Measurements from ENCODE around the gene NATD1.

The NATD1 gene

DNA sequence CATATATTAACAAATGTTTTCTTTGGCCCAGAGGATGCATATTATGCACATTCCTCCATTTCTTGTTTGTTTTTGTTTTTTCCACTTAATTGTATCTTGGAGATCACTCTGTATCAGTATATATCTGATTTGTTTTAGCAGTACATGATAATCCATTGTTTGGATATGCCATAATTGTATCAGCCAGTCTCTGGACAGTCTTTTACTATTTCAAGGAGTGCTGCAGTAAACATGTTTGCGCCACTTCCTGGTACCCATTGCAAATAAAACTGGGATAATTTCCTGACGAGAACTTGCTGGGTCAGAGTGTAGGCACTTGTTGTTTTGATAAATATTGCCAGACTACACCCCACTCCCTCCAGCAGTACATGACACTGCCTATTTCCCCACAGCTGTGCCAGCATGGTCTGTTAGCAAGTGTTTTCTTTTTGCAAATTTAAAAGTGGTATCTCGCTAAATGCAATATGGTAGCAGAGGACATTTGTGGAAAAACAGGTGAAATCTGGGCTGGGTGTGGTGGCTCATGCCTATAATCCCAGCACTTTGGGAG, 34.3 kb downstream of the NATD1 start:
- Histone ChIP-seq H4K20me1 (ENCODE audit: insufficient read depth) (no peaks in the 10 kb centered on the region), H3K4me3 (IDR thresholded peaks at IDR 0.05; ENCODE audit: insufficient read depth, low read depth, low read length) (no peak overlapping the region), H2AFZ (ENCODE audit: low read depth) (no peak overlapping the region), H3K79me2 (ENCODE audit: insufficient read depth, low read depth) (peaks cover 12% of the 10 kb centered on the region; the same call in 1 of the 2 replicates), H3K36me3 (ENCODE audit: insufficient read depth) (no peaks in the 10 kb centered on the region), H3K9ac (no peak overlapping the region), H3K4me1 (ENCODE audit: low read depth, poor library complexity, severe bottlenecking) (no peaks in the 10 kb centered on the region), H3K27me3 (ENCODE audit: insufficient read depth, low read depth) (no peaks in the 10 kb centered on the region), H3K4me2 (no peak overlapping the region), H3K27ac (no peak overlapping the region)
- TF ChIP-seq, protein P1, sequence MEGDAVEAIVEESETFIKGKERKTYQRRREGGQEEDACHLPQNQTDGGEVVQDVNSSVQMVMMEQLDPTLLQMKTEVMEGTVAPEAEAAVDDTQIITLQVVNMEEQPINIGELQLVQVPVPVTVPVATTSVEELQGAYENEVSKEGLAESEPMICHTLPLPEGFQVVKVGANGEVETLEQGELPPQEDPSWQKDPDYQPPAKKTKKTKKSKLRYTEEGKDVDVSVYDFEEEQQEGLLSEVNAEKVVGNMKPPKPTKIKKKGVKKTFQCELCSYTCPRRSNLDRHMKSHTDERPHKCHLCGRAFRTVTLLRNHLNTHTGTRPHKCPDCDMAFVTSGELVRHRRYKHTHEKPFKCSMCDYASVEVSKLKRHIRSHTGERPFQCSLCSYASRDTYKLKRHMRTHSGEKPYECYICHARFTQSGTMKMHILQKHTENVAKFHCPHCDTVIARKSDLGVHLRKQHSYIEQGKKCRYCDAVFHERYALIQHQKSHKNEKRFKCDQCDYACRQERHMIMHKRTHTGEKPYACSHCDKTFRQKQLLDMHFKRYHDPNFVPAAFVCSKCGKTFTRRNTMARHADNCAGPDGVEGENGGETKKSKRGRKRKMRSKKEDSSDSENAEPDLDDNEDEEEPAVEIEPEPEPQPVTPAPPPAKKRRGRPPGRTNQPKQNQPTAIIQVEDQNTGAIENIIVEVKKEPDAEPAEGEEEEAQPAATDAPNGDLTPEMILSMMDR (conservative IDR thresholded peaks at IDR 0.05; ENCODE audit: low read depth, low read length), result no peak

DNA sequence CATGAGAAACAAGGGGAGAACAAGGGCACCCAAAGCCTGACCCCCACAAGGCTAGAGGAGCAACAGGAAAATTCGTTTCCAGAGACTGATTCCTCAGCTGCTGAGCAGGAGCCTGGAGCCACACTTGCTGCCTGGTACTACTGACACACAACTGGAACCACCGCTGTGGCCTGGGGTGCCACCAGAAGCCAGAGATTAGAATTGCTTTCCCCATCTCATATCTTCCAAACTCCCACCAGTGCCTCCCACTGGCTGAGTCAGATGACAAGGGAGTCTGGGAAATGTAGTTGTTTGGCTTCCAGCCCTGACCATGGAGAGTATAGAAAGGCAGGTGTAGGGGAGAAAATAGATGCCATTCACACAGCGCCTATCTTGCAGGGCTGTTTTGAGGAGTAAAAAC, 35.1 kb downstream of the NATD1 start:
- H3K4me3 ChIP-seq (IDR thresholded peaks at IDR 0.05; ENCODE audit: insufficient read depth, low read depth, low read length), result no peak overlapping the region
- H3K4me2 ChIP-seq, result no peak overlapping the region
- H3K79me2 ChIP-seq (ENCODE audit: insufficient read depth, low read depth), result peaks cover 19% of the 10 kb centered on the region
- no peak overlapping the region for H2AFZ ChIP-seq (ENCODE audit: low read depth)
- no peaks in the 10 kb centered on the region for H3K36me3 ChIP-seq (ENCODE audit: insufficient read depth)
- TF ChIP-seq, protein P1 (conservative IDR thresholded peaks at IDR 0.05; ENCODE audit: low read depth, low read length), result no peak
- H4K20me1 ChIP-seq (ENCODE audit: insufficient read depth), result no peaks in the 10 kb centered on the region
- no peaks in the 10 kb centered on the region for H3K4me1 ChIP-seq (ENCODE audit: low read depth, poor library complexity, severe bottlenecking)
- no peak overlapping the region for H3K27ac ChIP-seq
- no peaks in the 10 kb centered on the region for H3K27me3 ChIP-seq (ENCODE audit: insufficient read depth, low read depth)
- no peak overlapping the region for H3K9ac ChIP-seq

DNA sequence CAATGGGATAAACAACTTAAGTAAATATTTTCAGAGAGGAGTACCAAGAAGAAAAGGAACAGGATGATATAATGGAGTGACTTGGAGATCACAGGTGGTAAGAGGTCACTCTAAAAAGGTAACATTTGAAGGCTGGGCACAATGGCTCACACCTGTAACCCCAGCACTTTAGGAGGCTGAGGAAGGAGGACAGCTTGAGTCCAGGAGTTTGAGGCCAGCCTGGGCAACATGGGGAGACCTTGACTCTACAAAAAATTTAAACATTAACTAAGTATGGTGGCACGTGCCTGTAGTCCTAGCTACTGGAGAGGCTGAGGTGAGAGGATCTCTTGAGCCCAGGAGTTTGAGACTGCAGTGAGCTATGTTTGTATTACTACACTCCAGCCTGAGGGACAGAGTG, 35.9 kb downstream of the NATD1 start:
- Histone ChIP-seq H3K4me2 (no peak overlapping the region), H3K27ac (no peak overlapping the region), H3K27me3 (ENCODE audit: insufficient read depth, low read depth) (no peaks in the 10 kb centered on the region), H3K4me3 (IDR thresholded peaks at IDR 0.05; ENCODE audit: insufficient read depth, low read depth, low read length) (no peak overlapping the region), H3K79me2 (ENCODE audit: insufficient read depth, low read depth) (peaks cover 27% of the 10 kb centered on the region), H3K9ac (no peak overlapping the region), H2AFZ (ENCODE audit: low read depth) (no peak overlapping the region), H4K20me1 (ENCODE audit: insufficient read depth) (no peaks in the 10 kb centered on the region), H3K36me3 (ENCODE audit: insufficient read depth) (no peaks in the 10 kb centered on the region), H3K4me1 (ENCODE audit: low read depth, poor library complexity, severe bottlenecking) (peaks cover 5% of the 10 kb centered on the region)
- TF ChIP-seq, protein P1 (conservative IDR thresholded peaks at IDR 0.05; ENCODE audit: low read depth, low read length), result no peak

DNA sequence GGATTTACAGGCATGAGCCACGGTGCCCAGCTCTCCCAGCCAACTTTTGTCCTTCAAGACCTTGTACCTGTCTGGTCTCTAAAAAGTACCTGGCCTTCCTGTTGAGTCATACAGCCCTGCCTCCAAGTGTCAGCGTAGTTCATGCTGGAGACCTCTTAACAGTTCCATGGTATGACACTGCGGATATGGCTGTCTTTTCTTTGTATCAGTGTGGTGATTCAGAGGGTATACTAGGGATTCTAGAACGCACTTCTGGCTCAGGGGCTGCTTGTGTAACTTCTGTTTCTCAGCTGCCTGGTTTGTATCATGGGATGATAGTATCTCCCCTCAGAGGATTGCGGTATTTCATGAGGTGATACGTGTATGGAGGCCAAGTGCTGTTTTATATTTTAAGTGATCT, 37.3 kb downstream of the NATD1 start:
- H3K79me2 ChIP-seq (ENCODE audit: insufficient read depth, low read depth), result peaks cover 41% of the 10 kb centered on the region

More for the DNA sequence above, 37.3 kb downstream of the NATD1 start:
- no peaks in the 10 kb centered on the region for H3K36me3 ChIP-seq (ENCODE audit: insufficient read depth)
- peaks cover 11% of the 10 kb centered on the region for H3K4me1 ChIP-seq (ENCODE audit: low read depth, poor library complexity, severe bottlenecking)
- no peak overlapping the region for H3K4me2 ChIP-seq
- H2AFZ ChIP-seq (ENCODE audit: low read depth), result no peak overlapping the region
- no peak overlapping the region for H3K9ac ChIP-seq
- no peak overlapping the region for H3K4me3 ChIP-seq (IDR thresholded peaks at IDR 0.05; ENCODE audit: insufficient read depth, low read depth, low read length)
- no peaks in the 10 kb centered on the region for H4K20me1 ChIP-seq (ENCODE audit: insufficient read depth)
- no peaks in the 10 kb centered on the region for H3K27me3 ChIP-seq (ENCODE audit: insufficient read depth, low read depth)
- TF ChIP-seq, protein P1 (conservative IDR thresholded peaks at IDR 0.05; ENCODE audit: low read depth, low read length), result no peak
- no peak overlapping the region for H3K27ac ChIP-seq

Measured in KMS-11 (cell line).